COLO668 (cell line): ENCODE results near the gene UNC5A.

Experiments
- DNase-seq: peaks from one replicate; lab custom pipeline; 2025; ENCODE audit not compliant: unreplicated experiment; lab: John Stamatoyannopoulos, UW

The UNC5A gene

DNA sequence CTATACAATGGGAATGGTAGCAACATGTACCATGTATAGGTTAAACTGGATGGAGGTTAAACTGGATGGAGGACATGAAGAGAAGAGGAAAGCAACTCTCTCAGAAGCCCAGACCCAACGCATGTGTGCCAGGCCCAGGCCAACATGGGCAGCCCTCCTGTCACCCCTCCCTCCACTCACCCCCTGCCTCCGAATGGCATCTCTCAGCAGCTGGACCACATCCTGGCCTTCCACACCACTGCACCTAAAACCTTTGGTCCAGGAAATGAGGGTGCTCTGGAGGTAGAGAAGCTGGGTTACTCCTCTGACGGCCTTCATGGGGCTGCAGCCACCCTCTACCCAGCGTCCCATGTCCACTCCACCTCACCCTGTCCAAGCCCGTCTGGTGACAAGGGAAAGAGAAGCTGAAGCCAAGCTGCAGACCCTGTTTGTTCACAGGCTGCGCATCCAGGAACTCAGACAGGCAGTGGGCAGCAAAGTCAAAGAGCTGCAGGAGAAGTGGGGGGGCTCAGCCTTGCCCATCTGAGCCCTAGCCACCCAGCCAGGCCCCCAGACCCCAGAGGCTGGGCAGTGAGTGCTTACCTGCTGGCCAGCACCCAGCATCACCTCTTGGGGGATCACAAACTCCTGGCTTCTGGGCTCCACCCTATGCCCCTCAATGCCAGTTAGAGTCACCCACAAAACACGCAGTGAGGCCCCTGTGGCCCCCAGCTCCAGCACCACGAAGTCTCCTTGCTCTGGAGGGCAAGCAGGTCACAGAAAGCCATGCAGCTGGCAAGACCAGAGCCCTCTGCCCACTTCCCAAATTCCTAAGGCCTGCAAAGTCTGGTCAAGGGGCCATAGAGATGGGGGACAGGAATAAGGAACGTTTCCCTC lies 80.3 kb downstream of the UNC5A start:
- DNase-seq, result no peak

DNA sequence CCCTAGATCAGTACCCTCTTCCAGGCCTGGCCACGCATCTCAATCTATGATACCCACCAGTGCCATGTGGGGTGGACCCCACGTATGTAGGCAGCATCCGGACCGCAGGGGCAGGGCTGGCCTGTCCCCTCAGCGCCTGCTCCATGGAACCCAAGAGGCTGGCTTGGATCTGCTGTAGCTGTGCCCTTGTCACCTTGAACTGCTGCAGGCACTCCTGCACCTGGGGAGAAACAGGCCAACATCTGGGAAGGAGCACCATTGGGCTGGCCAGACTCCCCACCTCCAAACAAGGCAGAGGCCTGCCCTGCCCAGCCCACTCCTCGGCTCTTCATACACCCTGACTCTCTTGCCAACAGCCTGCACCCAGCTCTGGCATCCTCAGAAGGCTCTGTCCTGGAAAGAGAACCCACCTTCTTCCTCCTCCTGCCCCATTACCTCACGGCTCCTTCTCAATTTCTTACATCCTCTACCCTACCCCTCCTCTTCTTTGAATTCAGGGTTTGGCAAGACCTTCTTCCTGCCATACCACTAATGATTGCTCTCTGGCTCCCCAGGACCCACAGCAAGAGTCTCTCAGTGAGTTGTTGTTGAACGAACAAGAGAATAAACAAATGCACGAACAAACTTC lies 81.1 kb downstream of the UNC5A start:
- no peak for DNase-seq

DNA sequence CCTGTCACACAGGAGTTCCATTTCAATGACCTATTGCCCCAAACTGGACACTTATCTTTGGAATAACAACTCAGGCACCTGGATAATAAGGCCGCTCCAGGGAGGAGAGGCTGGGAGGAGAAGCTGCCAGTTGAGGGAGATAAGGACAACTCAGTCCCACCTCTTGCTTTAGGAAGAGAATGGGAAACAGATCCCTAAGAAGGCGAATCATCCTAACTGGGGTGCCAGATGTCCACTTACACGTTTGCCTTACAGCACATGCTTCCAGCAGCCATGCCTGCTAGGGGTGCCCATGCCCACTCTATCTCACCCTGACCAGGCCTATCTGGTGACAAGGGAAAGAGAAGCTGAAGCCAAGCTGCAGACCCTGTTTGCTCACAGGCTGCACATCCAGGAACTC lies 82.3 kb downstream of the UNC5A start:
- no peak for DNase-seq

DNA sequence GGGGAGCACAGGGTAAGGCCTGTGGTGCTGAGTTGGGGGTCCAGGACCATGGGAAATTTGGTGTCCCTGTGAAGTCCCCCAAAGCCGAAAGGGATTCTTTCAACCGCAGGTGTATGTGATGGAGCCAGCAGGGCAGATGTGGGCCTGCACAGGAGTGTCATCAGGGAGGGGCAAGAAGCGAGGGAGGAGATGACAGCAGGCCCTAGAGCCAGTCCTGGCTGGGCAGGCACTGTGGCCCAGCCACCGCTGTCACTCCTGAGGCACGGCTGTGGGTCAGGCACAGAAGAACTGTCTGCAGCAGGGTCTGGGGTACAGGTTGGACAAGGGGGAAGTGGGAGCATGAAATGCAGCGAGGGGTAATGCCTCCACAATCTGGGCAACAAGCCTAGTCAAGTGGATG lies 83.9 kb downstream of the UNC5A start:
- DNase-seq, result no peak

- DNase-seq, result no peak
Measured at GRCh38 chr5:176895831-176896230, 85.5 kb downstream of the UNC5A start.

- DNase-seq, result no peak
Measured at GRCh38 chr5:176897263-176897662, 86.9 kb downstream of the UNC5A start.

DNA sequence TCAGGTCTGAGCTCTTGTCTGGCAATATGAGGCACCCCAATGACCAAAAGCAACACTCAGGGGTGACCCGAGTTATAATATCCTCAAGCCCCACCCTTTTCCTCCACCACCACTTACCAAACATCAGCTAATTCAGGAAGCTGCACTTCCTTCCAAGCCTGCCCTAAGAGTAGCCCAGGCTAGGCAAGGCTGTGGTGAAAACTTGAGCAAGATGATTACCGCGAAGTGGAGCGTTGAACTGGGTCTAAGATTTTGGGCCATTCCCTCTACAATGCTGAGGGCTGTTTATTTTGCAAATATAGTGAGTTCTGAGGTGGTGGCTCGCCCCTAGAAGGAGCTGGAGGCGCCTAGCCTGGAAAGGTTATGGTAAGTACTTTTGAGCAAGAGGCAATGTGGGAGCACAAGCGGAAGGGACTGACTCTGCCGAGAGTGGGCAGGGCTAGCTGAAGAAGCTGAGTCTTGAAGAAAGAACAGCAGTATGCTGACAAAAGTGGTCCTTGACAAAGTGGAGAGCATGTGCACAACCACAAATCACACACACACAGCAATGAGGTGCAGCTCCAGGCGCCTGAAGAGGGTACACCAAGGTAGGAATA lies 89.0 kb downstream of the UNC5A start, which contains the start of gene HK3:
TSS of gene HK3 (minus strand) at position 51 of the 596 bp plus-strand sequence. CDS start 3,187 bp downstream, outside the sequence.
- DNase-seq, result no peak

GRCh38 chr5:176899946-176900779 lies 89.8 kb downstream of the UNC5A start:
- DNase-seq, result no peak

DNA sequence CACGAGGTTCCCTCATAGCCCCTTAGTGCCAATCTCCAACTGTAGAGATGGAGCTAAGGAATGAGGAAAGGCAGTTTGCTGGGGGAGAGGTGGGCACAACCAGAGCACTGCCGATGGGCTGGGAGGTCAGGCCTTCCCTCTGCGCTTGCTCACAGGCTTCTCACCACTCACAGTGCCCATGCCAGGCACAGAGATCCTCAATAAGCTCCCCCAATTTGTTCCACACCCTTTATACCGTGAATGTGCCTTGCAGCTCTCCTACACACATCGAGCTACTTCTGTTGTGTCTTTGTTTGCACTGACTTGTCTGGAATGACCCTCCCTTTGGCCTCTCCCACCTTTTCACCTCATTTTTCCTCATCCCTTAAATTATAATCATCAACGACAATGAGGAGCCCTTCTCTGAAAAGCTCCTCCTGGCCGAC lies 90.4 kb downstream of the UNC5A start:
- no peak for DNase-seq

DNA sequence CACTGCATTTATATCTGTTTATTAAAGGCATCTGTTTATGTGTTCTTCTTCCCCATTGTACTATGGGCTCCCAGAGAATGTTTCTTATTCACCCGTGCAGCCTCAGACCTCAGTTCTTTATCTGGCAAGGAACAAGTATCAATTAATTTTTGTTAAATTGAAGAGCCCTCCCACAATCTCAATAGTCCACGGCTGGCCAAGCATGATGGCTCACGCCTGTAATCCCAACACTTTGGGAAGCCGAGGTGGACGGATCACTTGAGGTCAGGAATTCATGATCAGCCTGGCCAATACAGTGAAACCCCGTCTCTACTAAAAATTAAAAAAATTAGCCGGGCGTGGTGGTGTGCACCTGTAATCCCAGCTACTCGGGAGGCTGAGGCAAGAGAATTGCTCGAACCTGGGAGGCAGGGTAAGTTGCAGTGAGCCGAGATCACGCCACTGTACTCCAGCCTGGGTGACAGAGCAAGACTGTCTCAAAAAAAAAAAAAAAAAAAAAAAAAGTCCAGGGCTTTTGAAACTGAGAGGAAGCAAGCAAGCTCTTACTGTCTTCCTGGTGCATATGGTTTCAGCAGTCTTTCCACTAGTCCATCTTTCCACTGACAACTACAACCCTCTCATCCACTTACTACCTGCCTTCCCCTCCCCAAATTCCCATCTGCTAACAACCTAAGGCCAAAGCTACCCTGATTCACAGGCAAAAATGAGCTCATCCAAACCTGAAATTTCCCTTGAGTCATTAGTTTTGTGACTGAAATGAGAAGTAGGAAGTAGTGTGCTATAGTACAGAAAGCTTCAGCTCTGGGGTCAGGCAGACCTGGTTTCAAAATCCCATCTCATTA lies 91.1 kb downstream of the UNC5A start:
- DNase-seq, result no peak

- DNase-seq, result no peak
Measured at GRCh38 chr5:176902102-176902814, 91.9 kb downstream of the UNC5A start.

GRCh38 chr5:176902911-176903664 lies 92.7 kb downstream of the UNC5A start:
- DNase-seq, result no peak

- DNase-seq, result no peak
Measured at GRCh38 chr5:176904276-176904675, 93.9 kb downstream of the UNC5A start.

GRCh38 chr5:176906126-176906525 lies 95.8 kb downstream of the UNC5A start:
- no peak for DNase-seq

- no peak for DNase-seq
Measured at GRCh38 chr5:176906796-176907195, 96.4 kb downstream of the UNC5A start.

- no peak for DNase-seq
Measured at GRCh38 chr5:176908675-176909368, 98.5 kb downstream of the UNC5A start.

GRCh38 chr5:176912115-176912514 lies 101.8 kb downstream of the UNC5A start:
- no peak for DNase-seq

DNA sequence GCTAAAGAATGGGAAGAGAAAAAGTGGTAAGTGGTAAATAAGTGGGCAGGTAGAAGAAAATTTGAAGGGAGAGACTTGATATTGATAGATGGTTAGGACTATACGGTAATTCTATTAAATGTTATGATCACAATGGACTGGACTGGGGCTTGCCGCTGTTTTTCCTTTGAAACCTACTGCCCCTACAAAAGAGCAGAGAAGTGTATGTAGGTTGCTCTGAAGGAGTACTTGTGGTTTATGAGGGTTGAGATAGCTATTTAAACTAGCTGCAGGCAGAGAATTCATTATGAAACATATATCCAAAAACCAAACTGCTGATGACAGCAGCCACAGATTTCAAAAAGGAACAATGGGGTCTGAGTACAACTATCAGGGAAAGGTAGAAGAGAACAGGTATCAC lies 105.5 kb downstream of the UNC5A start:
- no peak for DNase-seq
